ENCODE data around the gene EIF5B.

EIF5B gene

DNA sequence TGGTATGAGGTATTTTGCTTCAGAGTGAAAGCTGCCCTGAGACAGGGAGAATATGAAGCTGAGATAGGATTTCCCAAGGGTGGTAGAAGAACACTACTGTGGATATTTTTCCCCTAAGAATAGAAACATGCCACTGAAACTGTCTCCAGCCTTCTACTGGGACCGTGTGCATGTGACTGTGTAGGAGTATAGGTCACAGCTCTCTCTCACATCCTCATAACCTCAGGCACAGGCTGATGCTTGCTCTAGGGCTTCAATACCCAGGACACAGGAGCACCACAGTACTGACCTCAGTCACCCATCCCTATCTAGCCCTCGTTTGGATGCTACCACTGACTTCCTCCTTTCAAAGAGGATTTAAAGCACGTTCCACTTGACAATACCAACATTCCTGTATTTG lies 85.4 kb downstream of the EIF5B start:
- no peak for DNase-seq (ENCODE audit: low read depth in 1 of 2, low spot score in 1 of 2)
- Histone ChIP-seq H3K27me3 (ENCODE audit: insufficient read depth, poor library complexity, severe bottlenecking) (no peaks in the 10 kb centered on the region), H3K27ac (replicated peaks) (no peak overlapping the region), H3K4me3 (replicated peaks; ENCODE audit: insufficient read depth, low read length) (no peak overlapping the region)
- TF ChIP-seq, protein P1, sequence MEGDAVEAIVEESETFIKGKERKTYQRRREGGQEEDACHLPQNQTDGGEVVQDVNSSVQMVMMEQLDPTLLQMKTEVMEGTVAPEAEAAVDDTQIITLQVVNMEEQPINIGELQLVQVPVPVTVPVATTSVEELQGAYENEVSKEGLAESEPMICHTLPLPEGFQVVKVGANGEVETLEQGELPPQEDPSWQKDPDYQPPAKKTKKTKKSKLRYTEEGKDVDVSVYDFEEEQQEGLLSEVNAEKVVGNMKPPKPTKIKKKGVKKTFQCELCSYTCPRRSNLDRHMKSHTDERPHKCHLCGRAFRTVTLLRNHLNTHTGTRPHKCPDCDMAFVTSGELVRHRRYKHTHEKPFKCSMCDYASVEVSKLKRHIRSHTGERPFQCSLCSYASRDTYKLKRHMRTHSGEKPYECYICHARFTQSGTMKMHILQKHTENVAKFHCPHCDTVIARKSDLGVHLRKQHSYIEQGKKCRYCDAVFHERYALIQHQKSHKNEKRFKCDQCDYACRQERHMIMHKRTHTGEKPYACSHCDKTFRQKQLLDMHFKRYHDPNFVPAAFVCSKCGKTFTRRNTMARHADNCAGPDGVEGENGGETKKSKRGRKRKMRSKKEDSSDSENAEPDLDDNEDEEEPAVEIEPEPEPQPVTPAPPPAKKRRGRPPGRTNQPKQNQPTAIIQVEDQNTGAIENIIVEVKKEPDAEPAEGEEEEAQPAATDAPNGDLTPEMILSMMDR (IDR thresholded peaks at IDR 0.05; ENCODE audit: insufficient read depth, low read length), result no peak
- TF ChIP-seq, protein P2, sequence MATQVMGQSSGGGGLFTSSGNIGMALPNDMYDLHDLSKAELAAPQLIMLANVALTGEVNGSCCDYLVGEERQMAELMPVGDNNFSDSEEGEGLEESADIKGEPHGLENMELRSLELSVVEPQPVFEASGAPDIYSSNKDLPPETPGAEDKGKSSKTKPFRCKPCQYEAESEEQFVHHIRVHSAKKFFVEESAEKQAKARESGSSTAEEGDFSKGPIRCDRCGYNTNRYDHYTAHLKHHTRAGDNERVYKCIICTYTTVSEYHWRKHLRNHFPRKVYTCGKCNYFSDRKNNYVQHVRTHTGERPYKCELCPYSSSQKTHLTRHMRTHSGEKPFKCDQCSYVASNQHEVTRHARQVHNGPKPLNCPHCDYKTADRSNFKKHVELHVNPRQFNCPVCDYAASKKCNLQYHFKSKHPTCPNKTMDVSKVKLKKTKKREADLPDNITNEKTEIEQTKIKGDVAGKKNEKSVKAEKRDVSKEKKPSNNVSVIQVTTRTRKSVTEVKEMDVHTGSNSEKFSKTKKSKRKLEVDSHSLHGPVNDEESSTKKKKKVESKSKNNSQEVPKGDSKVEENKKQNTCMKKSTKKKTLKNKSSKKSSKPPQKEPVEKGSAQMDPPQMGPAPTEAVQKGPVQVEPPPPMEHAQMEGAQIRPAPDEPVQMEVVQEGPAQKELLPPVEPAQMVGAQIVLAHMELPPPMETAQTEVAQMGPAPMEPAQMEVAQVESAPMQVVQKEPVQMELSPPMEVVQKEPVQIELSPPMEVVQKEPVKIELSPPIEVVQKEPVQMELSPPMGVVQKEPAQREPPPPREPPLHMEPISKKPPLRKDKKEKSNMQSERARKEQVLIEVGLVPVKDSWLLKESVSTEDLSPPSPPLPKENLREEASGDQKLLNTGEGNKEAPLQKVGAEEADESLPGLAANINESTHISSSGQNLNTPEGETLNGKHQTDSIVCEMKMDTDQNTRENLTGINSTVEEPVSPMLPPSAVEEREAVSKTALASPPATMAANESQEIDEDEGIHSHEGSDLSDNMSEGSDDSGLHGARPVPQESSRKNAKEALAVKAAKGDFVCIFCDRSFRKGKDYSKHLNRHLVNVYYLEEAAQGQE (IDR thresholded peaks at IDR 0.05; ENCODE audit: insufficient replicate concordance, low read depth), result no peak
- TF ChIP-seq SPI1 (IDR thresholded peaks at IDR 0.05; ENCODE audit: borderline replicate concordance, low read depth) (no peak), POLR2AphosphoS5 (IDR thresholded peaks at IDR 0.05; ENCODE audit: low read depth) (no peak), GABPA (IDR thresholded peaks at IDR 0.05; ENCODE audit: low read depth) (no peak)

DNA sequence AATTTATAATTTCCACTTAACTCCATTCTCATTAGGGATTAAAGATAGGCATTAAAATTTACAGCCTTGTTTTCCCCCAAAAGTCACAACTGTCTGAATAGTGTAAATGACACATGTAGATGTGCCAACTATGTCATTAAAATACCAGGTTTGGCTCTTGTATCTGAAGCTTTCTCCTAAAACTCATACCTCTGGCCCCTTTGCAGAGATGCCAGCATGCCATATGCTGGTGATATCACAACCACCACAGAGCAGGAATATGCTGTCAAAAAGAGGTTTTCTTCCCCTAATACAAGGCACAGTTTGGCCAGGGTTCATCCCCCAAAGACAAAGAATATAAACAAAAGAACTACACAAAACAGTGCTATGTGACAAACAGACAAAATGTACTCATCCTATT lies 87.2 kb downstream of the EIF5B start:
- no peak for DNase-seq (ENCODE audit: low read depth in 1 of 2, low spot score in 1 of 2)
- TF ChIP-seq, protein P2 (IDR thresholded peaks at IDR 0.05; ENCODE audit: insufficient replicate concordance, low read depth), result no peak
- no peak for TF ChIP-seq SPI1 (IDR thresholded peaks at IDR 0.05; ENCODE audit: borderline replicate concordance, low read depth)
- TF ChIP-seq, protein P1 (IDR thresholded peaks at IDR 0.05; ENCODE audit: insufficient read depth, low read length), result no peak
- TF ChIP-seq POLR2AphosphoS5 (IDR thresholded peaks at IDR 0.05; ENCODE audit: low read depth), result no peak
- no peak for TF ChIP-seq GABPA (IDR thresholded peaks at IDR 0.05; ENCODE audit: low read depth)
- Histone ChIP-seq H3K4me3 (replicated peaks; ENCODE audit: insufficient read depth, low read length) (no peak overlapping the region), H3K27me3 (ENCODE audit: insufficient read depth, poor library complexity, severe bottlenecking) (no peaks in the 10 kb centered on the region), H3K27ac (replicated peaks) (no peak overlapping the region)

DNA sequence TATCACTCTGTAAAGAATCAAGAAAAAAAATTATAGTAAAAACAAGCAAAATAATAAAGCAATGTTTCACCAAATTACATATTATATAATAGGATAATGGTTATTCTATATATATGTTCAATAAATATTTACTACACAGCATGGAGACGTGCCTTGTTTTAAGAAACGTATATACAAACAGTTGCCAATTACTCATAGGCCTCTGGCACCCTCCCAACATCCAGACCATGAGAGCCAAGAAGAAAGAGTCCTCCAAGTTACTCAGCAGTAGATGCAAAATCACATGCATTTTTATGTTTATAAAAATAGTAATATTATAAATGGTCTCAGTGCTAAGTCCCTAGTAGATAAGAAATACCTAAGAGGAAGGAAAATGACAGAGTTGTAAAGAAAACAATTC lies 87.8 kb downstream of the EIF5B start:
- TF ChIP-seq, protein P1 (IDR thresholded peaks at IDR 0.05; ENCODE audit: insufficient read depth, low read length), result no peak
- TF ChIP-seq, protein P2 (IDR thresholded peaks at IDR 0.05; ENCODE audit: insufficient replicate concordance, low read depth), result no peak
- TF ChIP-seq POLR2AphosphoS5 (IDR thresholded peaks at IDR 0.05; ENCODE audit: low read depth) (no peak), SPI1 (IDR thresholded peaks at IDR 0.05; ENCODE audit: borderline replicate concordance, low read depth) (no peak), GABPA (IDR thresholded peaks at IDR 0.05; ENCODE audit: low read depth) (no peak)
- Histone ChIP-seq H3K27me3 (ENCODE audit: insufficient read depth, poor library complexity, severe bottlenecking) (no peaks in the 10 kb centered on the region), H3K27ac (replicated peaks) (no peak overlapping the region), H3K4me3 (replicated peaks; ENCODE audit: insufficient read depth, low read length) (no peak overlapping the region)
- no peak for DNase-seq (ENCODE audit: low read depth in 1 of 2, low spot score in 1 of 2)
